Glomerular visceral epithelial cell (primary cell): Measurements from ENCODE around the gene TNNT3.

Source experiments
- DNase-seq: peaks from one replicate; pipeline ENCODE4 v3.0.0-alpha.2; 2016; ENCODE audit errors: extremely low spot score

TNNT3 gene

GRCh38 chr11:1896923-1897322 is 22.6 kb upstream of the TNNT3 start:
- DNase-seq = no peak

- no peak for DNase-seq
Observed at GRCh38 chr11:1899090-1899489, 20.4 kb upstream of the TNNT3 start.

- DNase-seq = no peak
Observed at GRCh38 chr11:1899686-1900085, 19.8 kb upstream of the TNNT3 start.

- no peak for DNase-seq
Observed at GRCh38 chr11:1906181-1906580, 13.3 kb upstream of the TNNT3 start.

- DNase-seq = no peak
Observed at GRCh38 chr11:1906611-1907423, 12.7 kb upstream of the TNNT3 start.

- DNase-seq = no peak
Observed at GRCh38 chr11:1908618-1909017, 10.9 kb upstream of the TNNT3 start.

GRCh38 chr11:1909524-1909923 is 10.0 kb upstream of the TNNT3 start:
- no peak for DNase-seq

GRCh38 chr11:1912289-1912878 is 7.1 kb upstream of the TNNT3 start:
- no peak for DNase-seq

GRCh38 chr11:1913271-1914060 is 6.0 kb upstream of the TNNT3 start:
- DNase-seq = no peak

GRCh38 chr11:1915795-1916131 is 3.7 kb upstream of the TNNT3 start:
- DNase-seq = no peak

GRCh38 chr11:1916132-1916985 is 3.1 kb upstream of the TNNT3 start:
- no peak for DNase-seq

GRCh38 chr11:1916986-1917522 is 2.4 kb upstream of the TNNT3 start:
- no peak for DNase-seq

GRCh38 chr11:1917523-1918435 is 1.7 kb upstream of the TNNT3 start:
- DNase-seq = no peak

GRCh38 chr11:1918436-1919315 is 827 bp upstream of the TNNT3 start:
- no peak for DNase-seq

- DNase-seq = no peak
Observed at GRCh38 chr11:1920128-1920908, 815 bp downstream of the TNNT3 start.

- no peak for DNase-seq
Observed at GRCh38 chr11:1920909-1921573, 1.5 kb downstream of the TNNT3 start.

- DNase-seq = no peak
Observed at GRCh38 chr11:1921574-1922141, 2.2 kb downstream of the TNNT3 start.
